ENCODE data around the gene ECM2.

Gene ECM2

GRCh38 chr9:92496396-92497176 is 39.2 kb downstream of the ECM2 start:
- no peak for DNase-seq

GRCh38 chr9:92494856-92495255 is 40.9 kb downstream of the ECM2 start:
- DNase-seq = no peak

GRCh38 chr9:92493749-92494387 is 41.9 kb downstream of the ECM2 start:
- DNase-seq = no peak

- no peak for DNase-seq
These were observed 42.9 kb downstream of the ECM2 start for GRCh38 chr9:92492781-92493401.

GRCh38 chr9:92488681-92489550 is 46.9 kb downstream of the ECM2 start:
- no peak for DNase-seq

GRCh38 chr9:92486371-92486770 is 49.4 kb downstream of the ECM2 start:
- DNase-seq = no peak

GRCh38 chr9:92484563-92484962 is 51.2 kb downstream of the ECM2 start:
- no peak for DNase-seq

GRCh38 chr9:92483627-92484545 is 51.9 kb downstream of the ECM2 start:
- no peak for DNase-seq

GRCh38 chr9:92482805-92483204 is 53.0 kb downstream of the ECM2 start:
- DNase-seq = no peak

DNA sequence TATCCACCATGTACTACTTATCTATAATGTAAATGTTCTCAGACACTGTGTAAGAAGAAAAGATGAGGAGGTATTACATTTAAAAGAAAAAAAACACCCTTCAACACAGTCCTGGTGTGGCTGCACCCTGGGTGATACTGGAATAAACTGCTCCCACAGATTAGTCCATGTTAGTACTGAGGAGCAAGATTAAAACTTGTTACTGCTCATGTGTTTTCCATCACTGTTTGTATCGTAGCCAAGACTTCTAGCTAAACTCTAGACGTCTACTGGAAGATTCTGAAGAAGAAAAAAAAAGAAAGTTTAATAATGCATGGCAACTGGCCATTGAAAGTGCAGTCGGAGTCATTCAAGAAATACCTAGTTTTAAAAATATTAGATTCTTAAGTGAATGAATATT is 53.5 kb downstream of the ECM2 start, which contains the start of gene ASPN:
Gene ASPN, minus strand, starts transcription at position 178 of the 400 bp plus-strand sequence.
- DNase-seq = no peak

- DNase-seq = no peak
These were observed 54.7 kb downstream of the ECM2 start for GRCh38 chr9:92480986-92481633.

- DNase-seq = no peak
These were observed 55.5 kb downstream of the ECM2 start for GRCh38 chr9:92480291-92480771.

- DNase-seq = no peak
These were observed 56.4 kb downstream of the ECM2 start for GRCh38 chr9:92479346-92479745.

GRCh38 chr9:92478783-92479182 is 57.0 kb downstream of the ECM2 start:
- DNase-seq = no peak

DNA sequence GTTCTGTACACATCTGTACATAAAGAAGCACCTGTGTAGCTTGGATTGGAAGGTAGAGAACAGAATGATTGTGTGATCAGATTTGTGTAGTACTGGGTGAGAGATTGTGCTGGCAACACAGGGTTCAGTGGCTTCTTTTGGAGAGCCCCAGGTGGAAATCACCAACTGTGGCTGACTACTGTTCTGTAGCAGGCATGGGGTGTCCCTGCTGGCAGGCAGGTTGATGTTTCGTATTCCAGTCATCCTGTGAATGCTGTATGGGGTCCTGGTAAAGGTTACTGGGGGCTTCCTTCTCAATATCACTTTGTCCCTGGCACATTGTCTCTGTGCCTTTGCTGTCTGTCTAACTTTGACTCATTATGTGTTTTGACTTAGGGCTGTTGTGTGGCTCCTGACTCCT is 58.8 kb downstream of the ECM2 start:
- DNase-seq = no peak

GRCh38 chr9:92474587-92474986 is 61.2 kb downstream of the ECM2 start:
- DNase-seq = no peak

GRCh38 chr9:92468206-92468605 is 67.6 kb downstream of the ECM2 start:
- no peak for DNase-seq

- no peak for DNase-seq
These were observed 68.3 kb downstream of the ECM2 start for GRCh38 chr9:92467511-92467910.

DNA sequence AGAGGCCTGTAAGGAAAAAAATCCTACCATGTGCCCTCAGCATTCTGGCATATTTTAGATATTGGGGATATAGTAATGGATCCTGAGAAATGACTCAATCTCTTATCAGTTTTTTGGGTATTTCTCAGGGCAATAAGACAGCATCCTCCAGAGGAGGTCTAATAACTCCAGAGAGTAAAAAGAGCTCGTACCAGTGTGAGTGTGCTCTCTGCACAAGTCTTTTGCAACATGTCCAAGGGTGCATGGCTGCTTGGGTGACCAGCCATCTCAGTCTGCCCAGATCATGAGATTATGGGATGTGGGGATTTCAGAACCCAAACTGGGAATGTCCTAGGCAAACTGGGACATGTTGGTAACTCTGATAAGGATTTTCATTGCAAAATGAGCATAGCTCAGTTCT is 68.7 kb downstream of the ECM2 start:
- no peak for DNase-seq

DNA sequence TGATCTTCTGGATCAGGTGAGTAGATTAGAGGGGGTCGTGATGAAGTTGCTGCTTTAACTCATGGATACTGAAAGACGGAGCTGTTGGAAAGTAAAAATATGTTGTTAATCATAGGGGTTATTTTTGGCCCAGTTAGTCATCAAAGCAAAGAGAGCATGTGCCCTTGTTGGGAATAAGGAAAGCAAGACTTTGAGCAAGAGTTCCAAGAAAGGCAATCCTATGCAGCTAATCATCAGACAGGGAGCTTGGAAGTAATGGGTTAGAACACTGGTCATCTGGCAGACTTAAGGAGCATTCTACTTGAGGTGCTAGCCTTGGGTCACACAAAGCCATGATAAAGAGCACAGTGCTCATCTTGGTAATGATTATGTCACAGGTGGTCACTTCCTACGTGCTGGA is 71.8 kb downstream of the ECM2 start:
- DNase-seq = no peak

GRCh38 chr9:92463387-92463786 is 72.4 kb downstream of the ECM2 start:
- DNase-seq = no peak

All from NCI-H524 (cell line).